Prostate gland (tissue), 2 donors: ENCODE data around the gene HMGB2. TPM values are rescaled to one million over a fixed set of nuclear protein-coding genes. Genes with fewer than 3 reads are reported as not detected.
A peak's percentile ranks its signal among the peaks of the same experiment; 100 is the strongest.

Source experiments
- DNase-seq: peaks from one replicate; pipeline ENCODE4 v3.0.0-alpha.2; 2019; ENCODE audit warnings: low spot score
- H3K27ac ChIP-seq, 2 donors: fragments of 200-600 bp; sonication (generic); 2 replicates each; pipeline ENCODE4 v1.5.1; 2017 to 2019
- H3K27me3 ChIP-seq: fragments of 200-600 bp; sonication (generic); replicated peaks from 2 replicates; pipeline ENCODE4 v1.5.1; 2019; ENCODE audit not compliant: insufficient read depth
- H3K36me3 ChIP-seq, 2 donors: fragments of 200-600 bp; sonication (generic); 1 replicate in 1 of 2; 2 replicates in 1 of 2; pipeline versions ENCODE4 v1.5.1 to v1.8.1; 2017 to 2019
- H3K4me1 ChIP-seq: fragments of 200-600 bp; sonication (generic); replicated peaks from 2 replicates; pipeline ENCODE4 v1.5.1; 2019
- H3K4me3 ChIP-seq, 2 donors: fragments of 200-600 bp; sonication (generic); 2 replicates each; pipeline ENCODE4 v1.5.1; 2017 to 2019
- H3K9me3 ChIP-seq: fragments of 200-600 bp; sonication (generic); 2 replicates; pipeline ENCODE4 v1.5.1; 2017
- CTCF ChIP-seq, 4 experiments: fragments of 200-600 bp in 2 of 4; fragments of 450-650 bp in 2 of 4; sonication (generic) in 2 of 4; IDR thresholded peaks; 1 replicate in 3 of 4; 2 replicates in 1 of 4; pipeline ENCODE4 v1.5.1; 2016 to 2019; ENCODE audit warnings: antibody characterized with exemption in 4 of 4, mild to moderate bottlenecking in 2 of 4, moderate library complexity in 2 of 4
- POLR2A ChIP-seq: fragments of 450-650 bp; IDR thresholded peaks from one replicate; pipeline ENCODE4 v1.6.1; 2016; ENCODE audit warnings: antibody characterized with exemption, mild to moderate bottlenecking
- POLR2AphosphoS5 ChIP-seq: sonication (generic); formaldehyde crosslinking; IDR thresholded peaks from one replicate; pipeline ENCODE4 v1.6.1; 2017; ENCODE audit warnings: antibody characterized with exemption
- WGBS: methylation state at CpG from one replicate; pipeline ENCODE4 v1.1.5; 2018; 5-methylcytosine and 5-hydroxymethylcytosine counted together
- intact Hi-C: fragments of 100-400 bp; cut with DNase I; formaldehyde crosslinking; loops from one replicate; pipeline ENCODE4 v1.14.2; 2022
- total RNA-seq, 2 donors: library from RNA; depleted of rRNA; stranded (reverse); fragments of >200 nt; gene quantifications; one replicate each; pipeline ENCODE4 v1.1.0, GENCODE V29; 2016

The HMGB2 gene
- total RNA-seq, 2 donors from 2014 or later, result 32.2 to 38.0 TPM

- Histone ChIP-seq H3K4me3 (peak overlapping the region in 1 of 2 donors; percentile 82), H3K27ac (no peak overlapping the region), H3K36me3 (no peaks in the 10 kb centered on the region), H3K27me3 (no peaks in the 10 kb centered on the region), H3K9me3 (no peaks in the 10 kb centered on the region), H3K4me1 (no peaks in the 10 kb centered on the region)
- no peak for DNase-seq
- whole genome bisulfite sequencing, result 34% methylated on average over 6 of the region's 6 CpGs
- intact Hi-C loops, result no loop called here
- TF ChIP-seq POLR2A (no peak), POLR2AphosphoS5 (no peak), CTCF (IDR thresholded peaks at IDR 0.05) (no peak)
Measured at GRCh38 chr4:173332021-173332487, 2.1 kb downstream of the HMGB2 start.

DNA sequence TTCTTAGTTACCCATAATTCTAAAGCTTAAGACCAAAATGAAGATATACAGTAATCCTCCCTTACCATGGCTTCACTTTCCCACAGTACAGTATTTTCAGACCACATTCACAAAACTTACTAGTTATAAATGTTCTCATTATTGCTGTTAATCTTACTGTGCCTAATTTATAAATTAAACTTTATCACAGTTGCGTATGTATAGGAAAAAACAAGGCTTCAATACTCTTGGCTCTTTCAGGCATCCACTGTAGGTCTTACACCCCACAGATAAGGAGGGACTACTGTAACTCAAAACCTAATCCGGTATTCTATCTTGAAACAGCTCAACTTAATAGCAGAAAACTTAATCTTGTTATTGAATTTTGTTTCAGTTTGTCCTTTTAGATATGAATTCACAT, 3.6 kb downstream of the HMGB2 start:
- Histone ChIP-seq H3K27ac (no peak overlapping the region), H3K4me1 (no peaks in the 10 kb centered on the region), H3K4me3 (no peak overlapping the region), H3K27me3 (no peaks in the 10 kb centered on the region), H3K9me3 (no peaks in the 10 kb centered on the region), H3K36me3 (no peaks in the 10 kb centered on the region)
- intact Hi-C loops, result no loop called here
- TF ChIP-seq CTCF (IDR thresholded peaks at IDR 0.05) (no peak), POLR2A (no peak), POLR2AphosphoS5 (no peak)
- DNase-seq, result no peak
- WGBS, result 95% methylated on average over 2 of the region's 2 CpGs

DNA sequence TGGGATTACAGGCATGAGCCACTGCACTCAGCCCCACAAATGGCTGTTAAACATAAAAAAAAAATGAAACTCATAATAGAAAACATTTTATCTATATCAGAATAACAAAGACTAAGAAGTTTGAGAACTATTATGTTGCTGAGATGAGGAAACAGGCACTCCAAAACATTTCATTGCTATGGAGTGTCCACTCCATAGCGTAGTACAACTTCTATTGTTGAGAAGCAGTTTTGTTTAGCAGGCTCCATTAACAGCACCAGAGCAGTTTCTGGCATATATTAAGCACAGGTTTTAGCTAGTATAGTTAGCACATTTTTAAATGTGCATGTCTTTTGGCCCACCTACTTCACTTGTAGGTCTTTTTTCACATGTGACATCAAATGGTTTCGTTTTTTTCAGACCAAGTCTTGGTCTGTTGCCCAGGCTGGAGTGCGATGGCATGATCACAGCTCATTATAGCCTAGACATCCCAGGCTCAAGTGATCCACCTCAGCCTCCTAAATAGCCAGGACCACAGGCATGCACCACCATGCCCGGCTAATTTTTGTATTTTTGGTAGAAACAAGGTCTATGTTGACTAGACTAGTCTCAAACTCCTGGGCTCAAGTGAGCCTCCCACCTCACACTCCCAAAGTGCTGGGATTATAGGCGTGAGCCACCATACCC, 5.8 kb downstream of the HMGB2 start:
- TF ChIP-seq POLR2AphosphoS5, result no peak
- no peak for TF ChIP-seq CTCF (IDR thresholded peaks at IDR 0.05)
- TF ChIP-seq POLR2A, result no peak
- DNase-seq, result no peak
- intact Hi-C loops, result loop anchor here (10.0 kb wide), 1 partner anchor 166 kb away; no protein-coding TSS in a partner anchor
- Histone ChIP-seq H3K27ac (no peak overlapping the region), H3K36me3 (no peaks in the 10 kb centered on the region), H3K4me1 (no peaks in the 10 kb centered on the region), H3K9me3 (no peaks in the 10 kb centered on the region), H3K27me3 (no peaks in the 10 kb centered on the region), H3K4me3 (no peak overlapping the region)
- WGBS, result 87% methylated on average over 5 of the region's 5 CpGs

DNA sequence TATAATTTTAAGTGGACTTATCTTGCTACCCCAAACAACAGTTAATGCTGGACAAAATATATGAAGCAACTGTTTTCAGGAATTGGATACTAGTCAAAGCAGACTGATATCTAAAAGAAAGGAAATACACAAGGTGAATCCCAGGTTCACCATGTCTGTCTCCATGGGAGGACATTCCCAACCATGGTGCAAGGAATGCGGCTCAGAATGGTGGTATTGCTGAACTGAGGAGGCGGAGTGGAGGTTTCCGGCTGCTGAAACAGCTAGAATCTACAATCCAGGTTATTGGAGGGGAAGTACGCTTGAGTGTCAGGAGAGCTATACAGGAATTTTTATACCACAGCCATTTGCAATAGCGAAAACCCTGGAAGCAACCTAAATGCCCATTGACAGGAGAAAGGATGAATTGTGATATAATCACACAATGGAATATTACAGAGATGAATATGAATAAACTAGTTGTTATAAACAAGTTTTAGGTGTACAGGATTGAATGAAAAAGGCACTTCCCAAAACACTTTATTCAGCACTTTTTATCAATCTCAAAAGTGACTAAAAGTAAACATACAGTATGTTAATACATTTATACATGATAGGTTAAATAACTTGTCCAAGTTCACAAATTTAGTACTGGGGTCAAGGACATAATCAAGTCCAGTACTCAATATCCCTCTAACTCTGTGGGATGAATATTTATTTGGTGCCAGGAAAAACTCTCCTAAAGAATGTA, 9.0 kb downstream of the HMGB2 start:
- Histone ChIP-seq H3K4me3 (no peak overlapping the region), H3K36me3 (no peaks in the 10 kb centered on the region), H3K27ac (no peak overlapping the region), H3K27me3 (no peaks in the 10 kb centered on the region), H3K9me3 (no peaks in the 10 kb centered on the region), H3K4me1 (no peaks in the 10 kb centered on the region)
- no peak for DNase-seq
- TF ChIP-seq POLR2AphosphoS5 (no peak), POLR2A (no peak), CTCF (IDR thresholded peaks at IDR 0.05) (no peak)
- 96% methylated on average over 5 of the region's 5 CpGs for WGBS
- intact Hi-C loops, result loop anchor here (10.0 kb wide), 1 partner anchor 170 kb away; no protein-coding TSS in a partner anchor
